MCF 10A (cell line): ENCODE results near the gene MDN1. TPM values are rescaled to one million over a fixed set of nuclear protein-coding genes. Genes with fewer than 3 reads are reported as not detected.

ENCODE experiments used
- BruUV-seq: library from RNA; stranded (reverse); fragments of 400-500 nt; replicated peaks from 2 replicates; lab custom pipeline; 2021; lab: Mats Ljungman, UMichigan
- CTCF ChIA-PET: fragments of 300-600 bp; sonication (Branson Sonifier 250); formaldehyde crosslinking; extraction: SDS; loops from one replicate; lab custom pipeline; 2021; ENCODE audit warnings: antibody characterized with exemption, inconsistent platforms; lab: Yijun Ruan, JAX
- POLR2A ChIA-PET: fragments of 300-600, 350-650 bp; sonication (Branson Sonifier 250); formaldehyde crosslinking; extraction: SDS; loops from one replicate; lab custom pipeline; 2020; ENCODE audit warnings: antibody characterized with exemption, inconsistent platforms; lab: Yijun Ruan, JAX
- DNase-seq: peaks from one replicate; pipeline ENCODE4 v3.0.0-alpha.2; 2018; ENCODE audit not compliant: unreplicated experiment
- H3K27ac Mint-ChIP-seq: one replicate; pipeline ENCODE4 v1.8.0; 2022; ENCODE audit warnings: mild to moderate bottlenecking, low read depth, mixed read lengths; ENCODE audit not compliant: unreplicated experiment
- H3K27me3 Mint-ChIP-seq: one replicate; pipeline ENCODE4 v1.8.0; 2022; ENCODE audit warnings: mixed read lengths; ENCODE audit not compliant: insufficient read depth, unreplicated experiment
- H3K36me3 Mint-ChIP-seq: one replicate; pipeline ENCODE4 v1.8.0; 2022; ENCODE audit warnings: mild to moderate bottlenecking, moderate library complexity, mixed read lengths; ENCODE audit not compliant: insufficient read depth, unreplicated experiment
- H3K4me1 Mint-ChIP-seq: one replicate; pipeline ENCODE4 v1.8.0; 2022; ENCODE audit warnings: mixed read lengths; ENCODE audit not compliant: insufficient read depth, unreplicated experiment
- H3K4me3 Mint-ChIP-seq: one replicate; pipeline ENCODE4 v1.8.0; 2022; ENCODE audit warnings: mild to moderate bottlenecking, moderate library complexity, mixed read lengths; ENCODE audit not compliant: unreplicated experiment
- H3K9me3 Mint-ChIP-seq: one replicate; pipeline ENCODE4 v1.8.0; 2022; ENCODE audit warnings: mixed read lengths; ENCODE audit not compliant: unreplicated experiment
- intact Hi-C: fragments of 100-400 bp; cut with micrococcal nuclease; formaldehyde crosslinking; loops from 2 replicates; pipeline ENCODE4 v1.14.1; 2022
- total RNA-seq: library from RNA; stranded (reverse); gene quantifications from 2 replicates; pipeline ENCODE4 v1.2.3, GENCODE V29; 2022
- TF ChIP-seq, protein P1 (sequence below): fragments of 200-600 bp; IDR thresholded peaks from one replicate; pipeline ENCODE4 v1.8.0; 2022; ENCODE audit warnings: antibody characterized with exemption, mild to moderate bottlenecking; ENCODE audit not compliant: unreplicated experiment

The MDN1 gene
- total RNA-seq, 1 experiment from 2014 or later: 39.2 TPM

DNA sequence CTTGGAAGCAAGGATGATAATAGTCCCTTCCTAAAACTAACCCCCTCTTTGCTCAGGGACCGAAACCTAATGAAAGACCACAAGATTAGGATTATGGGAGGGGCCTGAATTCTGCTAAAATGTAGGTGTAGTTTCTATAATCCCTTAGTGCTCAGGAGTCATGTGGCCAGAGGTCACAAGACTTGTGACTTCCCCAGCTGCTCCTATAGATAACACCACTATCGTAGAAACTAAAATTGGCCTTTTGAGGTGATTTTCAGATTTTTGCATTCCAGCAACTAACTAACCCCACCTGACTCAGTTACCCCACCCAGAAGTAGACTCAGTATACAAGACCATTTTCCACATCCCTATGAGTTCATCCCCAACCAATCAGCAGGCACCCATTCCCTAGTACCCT, 42.1 kb downstream of the MDN1 start:
- Mint-ChIP-seq H3K27me3 (no peaks in the 10 kb centered on the region), H3K27ac (no peak overlapping the region), H3K4me3 (no peak overlapping the region), H3K4me1 (no peaks in the 10 kb centered on the region), H3K36me3 (peaks cover 84% of the 10 kb centered on the region), H3K9me3 (no peaks in the 10 kb centered on the region)
- ChIA-PET POLR2A (no interaction called here), CTCF (interaction anchor here (0.6 to 1.0 kb wide), 2 partner anchors 16 to 28 kb away, joined by 3 read pairs; no protein-coding TSS in a partner anchor)
- no peak for DNase-seq
- TF ChIP-seq, protein P1, sequence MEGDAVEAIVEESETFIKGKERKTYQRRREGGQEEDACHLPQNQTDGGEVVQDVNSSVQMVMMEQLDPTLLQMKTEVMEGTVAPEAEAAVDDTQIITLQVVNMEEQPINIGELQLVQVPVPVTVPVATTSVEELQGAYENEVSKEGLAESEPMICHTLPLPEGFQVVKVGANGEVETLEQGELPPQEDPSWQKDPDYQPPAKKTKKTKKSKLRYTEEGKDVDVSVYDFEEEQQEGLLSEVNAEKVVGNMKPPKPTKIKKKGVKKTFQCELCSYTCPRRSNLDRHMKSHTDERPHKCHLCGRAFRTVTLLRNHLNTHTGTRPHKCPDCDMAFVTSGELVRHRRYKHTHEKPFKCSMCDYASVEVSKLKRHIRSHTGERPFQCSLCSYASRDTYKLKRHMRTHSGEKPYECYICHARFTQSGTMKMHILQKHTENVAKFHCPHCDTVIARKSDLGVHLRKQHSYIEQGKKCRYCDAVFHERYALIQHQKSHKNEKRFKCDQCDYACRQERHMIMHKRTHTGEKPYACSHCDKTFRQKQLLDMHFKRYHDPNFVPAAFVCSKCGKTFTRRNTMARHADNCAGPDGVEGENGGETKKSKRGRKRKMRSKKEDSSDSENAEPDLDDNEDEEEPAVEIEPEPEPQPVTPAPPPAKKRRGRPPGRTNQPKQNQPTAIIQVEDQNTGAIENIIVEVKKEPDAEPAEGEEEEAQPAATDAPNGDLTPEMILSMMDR: no peak
- intact Hi-C loops: no loop called here
- no TSS peak for BruUV-seq

DNA sequence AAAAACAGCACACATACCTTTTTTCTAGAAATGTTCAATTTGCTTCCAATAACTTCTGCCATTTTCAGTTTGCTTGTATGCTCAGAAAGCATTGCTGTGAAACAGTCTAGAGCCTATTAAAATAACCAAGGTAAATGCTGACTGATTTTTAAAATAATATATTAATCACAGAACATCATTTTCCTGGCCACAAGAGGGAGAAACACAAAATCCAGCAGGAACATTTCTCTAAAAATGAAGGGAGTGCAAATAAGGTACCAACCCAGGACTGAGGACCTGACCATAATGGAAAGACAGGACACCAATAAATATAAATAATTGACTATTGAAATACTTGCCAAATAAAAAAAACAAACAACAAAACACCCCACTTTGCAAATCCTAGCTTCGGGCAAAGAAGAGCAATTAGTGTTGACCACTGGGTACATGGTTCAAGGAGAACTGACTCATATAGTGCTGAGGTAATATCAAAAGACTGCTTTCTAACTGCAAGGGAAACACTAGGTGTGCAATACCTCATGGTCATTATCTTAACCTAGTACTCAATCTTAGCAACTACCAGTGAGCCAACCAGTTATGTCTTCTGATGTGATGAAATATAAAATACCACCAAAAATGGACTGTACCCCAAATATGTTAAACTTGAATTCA, 42.9 kb downstream of the MDN1 start:
- Mint-ChIP-seq H3K9me3 (no peaks in the 10 kb centered on the region), H3K27ac (no peak overlapping the region), H3K4me3 (no peak overlapping the region), H3K4me1 (no peaks in the 10 kb centered on the region), H3K27me3 (no peaks in the 10 kb centered on the region), H3K36me3 (peaks cover 85% of the 10 kb centered on the region)
- ChIA-PET POLR2A (interaction anchor here (1.0 kb wide), 1 partner anchor 16 kb away, joined by 3 read pairs; no protein-coding TSS in a partner anchor), CTCF (interaction anchor here (0.6 kb wide), 1 partner anchor 28 kb away, joined by 3 read pairs; no protein-coding TSS in a partner anchor)
- BruUV-seq: no TSS peak
- no peak for DNase-seq
- TF ChIP-seq, protein P1: no peak
- intact Hi-C loops: no loop called here

DNA sequence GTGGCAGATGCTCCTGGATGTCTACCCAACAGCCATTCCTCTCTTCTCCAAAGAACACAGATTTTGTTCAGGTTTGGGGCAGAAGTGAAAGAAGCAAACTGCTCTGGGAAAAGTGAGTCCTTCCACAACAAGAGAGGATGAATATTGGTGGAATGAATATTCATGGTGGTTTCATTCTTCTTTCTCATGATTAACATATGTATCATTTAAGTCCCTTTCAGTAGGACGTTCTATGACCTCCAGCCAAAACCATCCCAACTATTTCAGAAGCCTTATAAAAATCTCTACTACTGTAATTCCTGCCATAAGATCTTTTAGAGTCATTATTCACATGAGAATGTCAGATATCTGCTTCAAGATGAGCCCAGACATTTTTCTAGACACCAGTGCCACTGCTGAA, 44.4 kb downstream of the MDN1 start:
- no peaks in the 10 kb centered on the region for H3K4me1 Mint-ChIP-seq
- no peak for DNase-seq
- no peak overlapping the region for H3K27ac Mint-ChIP-seq
- H3K9me3 Mint-ChIP-seq: no peaks in the 10 kb centered on the region
- TF ChIP-seq, protein P1: no peak
- CTCF ChIA-PET: interaction anchor here (1.1 kb wide), 1 partner anchor 18 kb away, joined by 3 read pairs; no protein-coding TSS in a partner anchor
- no peak overlapping the region for H3K4me3 Mint-ChIP-seq
- POLR2A ChIA-PET: no interaction called here
- intact Hi-C loops: no loop called here
- peaks cover 85% of the 10 kb centered on the region for H3K36me3 Mint-ChIP-seq
- no TSS peak for BruUV-seq
- H3K27me3 Mint-ChIP-seq: no peaks in the 10 kb centered on the region

DNA sequence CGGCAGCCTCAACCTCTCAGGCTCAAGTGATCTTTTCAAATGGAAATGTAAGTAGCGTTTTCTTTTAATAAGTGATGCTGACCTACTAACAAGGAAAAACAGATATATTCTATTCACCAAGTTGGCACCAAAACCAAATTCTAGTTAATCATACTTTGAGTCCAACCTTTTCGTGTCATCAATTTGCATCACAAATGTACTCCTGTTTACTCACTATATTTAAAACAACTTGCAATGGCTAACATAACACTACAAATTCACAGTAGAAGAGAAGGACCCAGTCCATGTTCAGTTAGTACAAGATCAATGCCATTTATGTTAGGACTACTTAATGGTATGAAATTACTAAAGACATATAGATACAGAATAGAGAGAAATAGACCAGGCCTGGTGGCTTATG, 50.0 kb downstream of the MDN1 start:
- Mint-ChIP-seq H3K9me3 (no peaks in the 10 kb centered on the region), H3K27me3 (no peaks in the 10 kb centered on the region), H3K27ac (no peak overlapping the region), H3K4me3 (no peak overlapping the region), H3K4me1 (no peaks in the 10 kb centered on the region), H3K36me3 (peaks cover 78% of the 10 kb centered on the region)
- TF ChIP-seq, protein P1: no peak
- no TSS peak for BruUV-seq
- intact Hi-C loops: no loop called here
- DNase-seq: no peak
- ChIA-PET POLR2A (no interaction called here), CTCF (interaction anchor here (0.7 kb wide), 1 partner anchor 82 kb away, joined by 3 read pairs; no protein-coding TSS in a partner anchor)
